NCI-H187 treated with DMSO at 0.1 percent for 48 hours (cell line): ENCODE data around the gene BHLHE23.

Experiments used
- DNase-seq: peaks from one replicate; lab custom pipeline; 2025; lab: John Stamatoyannopoulos, UW

Gene BHLHE23

GRCh38 chr20:62971950-62972844 lies 34.6 kb downstream of the BHLHE23 start:
- DNase-seq, result no peak

GRCh38 chr20:62971211-62971949 lies 35.4 kb downstream of the BHLHE23 start:
- no peak for DNase-seq

DNA sequence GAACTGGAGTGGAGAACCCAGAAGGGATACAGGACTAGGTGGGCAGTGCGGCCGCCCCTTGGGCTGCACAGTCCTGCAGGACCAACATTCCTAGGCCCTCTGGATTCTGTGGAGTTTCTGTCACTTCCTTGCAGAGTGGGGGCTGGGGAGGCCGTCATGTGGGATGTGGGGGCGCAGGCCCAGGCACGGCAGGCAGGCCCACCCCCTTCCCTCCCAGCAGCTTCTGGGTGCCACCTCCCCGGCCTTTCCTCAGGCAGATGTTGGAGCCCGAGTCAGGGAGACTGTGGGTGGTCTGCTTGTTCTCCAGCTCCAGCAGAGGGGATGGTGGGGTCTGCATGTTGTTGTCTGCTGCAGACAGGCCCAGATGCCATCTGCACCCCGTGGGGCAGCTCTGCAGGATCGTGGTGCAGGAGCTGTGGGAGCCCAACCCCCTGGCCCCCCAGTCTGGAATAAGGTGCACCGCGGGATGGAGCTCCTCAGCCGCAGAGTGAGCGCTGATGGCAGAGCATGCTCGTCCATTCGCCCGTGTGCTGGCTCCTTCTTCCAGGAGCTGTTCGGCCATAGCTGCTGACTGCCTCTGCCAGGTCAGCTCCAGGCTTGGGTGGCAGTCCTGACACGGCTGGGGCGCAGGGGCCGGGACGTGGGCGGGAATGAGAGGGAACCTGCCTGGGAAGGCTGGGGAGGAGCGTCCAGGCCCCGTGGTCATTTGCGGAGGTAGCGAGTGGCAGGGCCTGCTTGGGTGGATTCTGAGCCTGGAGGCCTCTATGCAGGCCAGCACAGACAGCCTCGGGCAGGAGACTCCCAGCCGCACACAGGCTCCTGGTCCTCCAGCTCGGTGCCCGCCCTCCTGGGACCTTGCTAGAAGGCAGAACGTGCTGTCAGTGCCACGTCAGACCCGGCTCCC lies 36.2 kb downstream of the BHLHE23 start:
- no peak for DNase-seq

- DNase-seq, result no peak
Observed at GRCh38 chr20:62969939-62970306, 36.8 kb downstream of the BHLHE23 start.

DNA sequence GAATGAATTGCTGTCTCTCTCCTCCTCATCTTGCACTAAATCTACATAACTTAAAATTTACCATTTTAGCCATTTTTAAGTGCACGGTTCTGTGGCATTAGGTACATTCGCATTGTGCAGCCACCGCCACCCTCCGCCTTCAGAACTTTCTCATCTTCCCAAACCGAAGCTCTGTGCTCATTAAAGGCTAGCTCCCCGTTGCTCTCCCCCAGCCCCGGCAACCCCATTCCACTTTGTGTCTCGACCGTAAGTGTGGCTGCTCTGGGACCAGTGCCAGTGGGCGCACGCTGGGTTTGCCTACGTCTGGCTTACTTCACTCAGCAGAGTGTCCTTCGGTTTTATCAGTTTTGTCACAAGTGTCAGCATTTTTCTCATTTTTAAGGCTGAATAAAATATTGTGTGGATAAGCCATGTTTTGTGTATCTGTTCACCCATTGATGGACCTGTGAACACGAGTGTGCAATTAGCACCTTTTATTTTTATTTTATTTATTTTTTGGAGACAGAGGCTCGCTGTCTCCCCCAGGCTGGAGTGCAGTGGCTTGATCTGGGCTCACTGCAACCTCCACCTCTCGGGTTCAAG lies 37.5 kb downstream of the BHLHE23 start:
- DNase-seq, result no peak

DNA sequence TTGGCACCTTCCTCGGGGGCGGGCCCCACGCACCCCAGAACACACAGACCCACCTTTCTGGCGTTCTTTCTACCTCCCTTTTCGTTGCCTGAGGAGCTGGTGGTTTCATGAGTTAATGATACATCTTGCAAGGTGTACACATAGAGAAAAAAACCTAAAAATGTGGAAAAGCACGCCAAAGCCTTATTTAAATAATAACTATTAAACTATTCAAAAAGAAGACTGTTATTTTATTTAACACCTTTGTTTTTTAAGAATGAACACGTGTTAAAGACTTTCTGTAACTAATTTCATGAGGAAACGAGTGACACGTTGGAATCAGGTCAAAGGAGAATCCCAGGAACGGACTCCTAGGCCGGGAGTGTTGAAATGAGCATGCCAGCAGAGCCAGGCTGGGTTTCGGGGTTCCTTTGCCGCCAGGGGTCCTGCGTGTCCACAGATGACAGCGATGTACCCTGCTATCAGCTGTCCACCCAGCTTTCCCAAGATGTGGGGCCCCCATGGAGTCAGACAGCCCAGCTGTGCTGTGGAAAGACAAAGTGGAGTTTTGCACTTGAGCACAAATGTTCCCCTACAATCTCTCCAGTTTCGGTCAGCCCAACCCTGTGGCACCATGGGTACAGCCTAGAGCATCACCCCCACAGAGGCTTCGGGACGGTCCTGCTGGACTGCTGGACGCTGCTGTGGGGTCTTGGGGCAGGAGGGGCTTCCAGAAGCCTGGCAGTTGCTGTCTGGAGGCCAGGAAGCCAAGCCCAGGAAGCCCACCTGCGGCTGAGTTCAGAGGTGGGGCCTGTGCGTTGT lies 38.2 kb downstream of the BHLHE23 start:
- no peak for DNase-seq

DNA sequence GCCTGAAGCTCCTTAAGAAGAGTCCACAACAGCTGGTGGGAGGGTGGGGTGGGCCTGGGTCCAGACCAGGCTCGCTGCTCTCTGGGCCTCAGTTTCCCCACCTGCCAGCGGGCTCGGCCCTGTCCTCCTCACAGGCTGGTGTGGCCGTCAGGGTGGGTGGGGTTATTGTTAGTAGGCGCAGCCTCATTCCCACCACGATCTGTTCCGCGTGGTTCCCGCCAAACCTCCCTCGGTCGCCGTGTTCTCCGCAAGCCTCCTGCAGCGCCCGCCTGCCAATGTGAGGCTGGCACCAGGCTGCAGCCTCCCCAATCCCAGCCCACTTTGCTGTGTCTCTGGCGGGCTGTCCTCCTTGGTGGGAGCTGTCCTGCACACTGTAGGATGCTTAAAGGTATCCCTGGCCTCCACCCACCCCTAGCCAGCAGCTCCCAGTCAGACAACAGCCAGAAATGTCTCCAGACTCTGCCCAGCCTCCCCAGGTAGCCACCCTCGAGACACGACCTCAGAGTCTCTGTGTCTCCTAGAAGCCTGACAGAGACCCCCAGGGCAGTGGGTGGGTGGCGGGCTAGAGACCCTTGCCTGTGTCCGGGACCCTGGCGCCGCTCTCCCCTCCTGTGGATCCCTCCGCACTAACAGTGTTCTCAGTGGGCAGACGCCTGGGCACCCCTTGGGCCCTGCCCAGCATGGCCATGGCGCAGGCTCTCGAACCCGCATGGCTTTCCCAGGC lies 39.0 kb downstream of the BHLHE23 start:
- DNase-seq, result no peak

DNA sequence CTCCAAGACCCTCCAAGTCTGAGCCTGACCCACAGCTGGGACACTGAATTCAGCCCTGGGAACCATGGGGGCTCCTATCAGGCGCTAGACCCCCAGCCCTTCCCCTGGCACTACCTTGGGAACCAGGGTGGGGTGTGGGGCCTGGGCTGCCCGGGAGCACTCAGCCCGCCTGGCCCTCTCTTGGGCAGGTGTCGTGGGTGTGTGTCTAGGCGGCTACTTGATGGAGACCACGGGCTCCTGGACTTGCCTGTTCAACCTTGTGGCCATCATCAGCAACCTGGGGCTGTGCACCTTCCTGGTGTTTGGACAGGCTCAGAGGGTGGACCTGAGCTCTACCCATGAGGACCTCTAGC lies 39.6 kb downstream of the BHLHE23 start:
- no peak for DNase-seq

DNA sequence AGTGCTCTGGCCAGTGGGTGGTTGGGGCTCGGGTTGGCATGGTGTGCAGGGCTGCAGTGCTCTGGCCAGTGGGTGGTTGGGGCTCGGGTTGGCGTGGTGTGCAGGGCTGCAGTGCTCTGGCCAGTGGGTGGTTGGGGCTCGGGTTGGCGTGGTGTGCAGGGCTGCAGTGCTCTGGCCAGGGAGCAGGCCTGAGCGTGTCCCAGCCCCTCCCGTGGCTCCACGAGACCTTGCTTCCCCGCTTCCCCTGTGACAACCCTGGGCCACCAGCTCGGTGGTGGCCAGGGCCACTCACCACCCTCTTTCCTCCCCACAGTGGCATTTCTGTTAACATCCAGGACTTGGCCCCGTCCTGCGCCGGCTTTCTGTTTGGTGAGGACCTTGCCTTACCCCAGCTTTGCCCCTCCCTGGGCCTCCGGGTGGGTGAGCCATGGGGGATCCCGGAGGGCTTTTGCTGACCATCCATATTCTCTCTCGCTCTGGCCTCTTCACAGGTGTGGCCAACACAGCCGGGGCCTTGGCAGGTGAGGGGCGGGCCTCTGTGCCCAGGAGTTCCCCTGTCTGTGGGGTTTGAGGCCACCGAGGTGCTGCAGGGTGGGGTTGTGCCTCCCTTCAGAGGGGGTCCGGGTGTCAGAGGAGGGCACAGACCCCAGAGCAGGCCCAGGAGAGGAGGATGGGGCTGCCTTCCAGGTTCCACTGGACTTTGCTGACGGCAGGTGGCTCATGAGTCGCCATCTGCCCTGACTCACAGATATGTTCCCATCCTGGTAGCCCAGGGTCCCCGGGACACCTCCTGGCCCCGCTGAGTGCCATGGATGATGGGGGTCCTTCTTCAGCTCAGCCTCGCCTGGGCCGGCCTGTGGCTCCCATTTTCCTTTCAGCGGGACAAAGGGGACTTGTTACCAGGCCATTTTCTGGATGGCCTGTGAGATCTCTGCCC lies 40.3 kb downstream of the BHLHE23 start:
- no peak for DNase-seq

GRCh38 chr20:62965363-62965771 lies 41.4 kb downstream of the BHLHE23 start:
- no peak for DNase-seq

- no peak for DNase-seq
Observed at GRCh38 chr20:62964700-62965099, 42.1 kb downstream of the BHLHE23 start.

GRCh38 chr20:62963614-62964397 lies 43.0 kb downstream of the BHLHE23 start:
- DNase-seq, result no peak

DNA sequence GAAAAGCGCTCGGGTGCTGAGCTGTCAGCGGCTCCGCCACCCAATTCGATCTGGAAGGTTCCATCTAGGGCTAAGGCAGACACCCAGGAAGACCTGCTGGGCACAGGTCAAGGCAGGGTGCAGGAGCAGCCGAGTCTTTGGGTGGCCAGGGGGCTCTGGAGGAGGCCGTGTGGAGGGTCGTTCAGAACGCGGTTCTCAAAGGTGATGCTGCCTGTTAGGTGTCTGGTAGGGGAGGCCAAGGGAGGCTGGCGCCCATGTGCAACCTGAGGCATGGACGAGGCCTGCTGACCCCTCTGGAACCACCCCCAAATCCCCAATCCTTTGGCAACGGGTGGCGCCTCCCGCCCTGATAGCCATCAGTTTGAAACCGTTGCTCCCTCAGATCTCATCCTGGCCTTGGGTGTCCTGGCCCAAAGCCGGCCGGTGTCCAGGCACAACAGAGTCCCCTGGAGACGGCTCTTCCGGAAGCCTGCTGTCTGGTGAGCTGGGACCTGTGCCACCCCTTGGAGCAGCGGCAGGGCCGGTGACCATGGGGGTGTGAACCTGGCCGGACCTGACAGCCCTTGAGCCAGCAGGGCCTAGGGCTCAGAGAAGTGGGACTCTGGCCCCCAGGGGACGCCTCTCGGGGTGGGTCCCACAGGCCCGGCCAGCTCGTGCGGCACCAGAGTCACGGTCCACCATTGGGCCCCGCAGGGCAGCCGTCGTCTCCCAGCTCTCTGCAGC lies 43.7 kb downstream of the BHLHE23 start:
- no peak for DNase-seq

DNA sequence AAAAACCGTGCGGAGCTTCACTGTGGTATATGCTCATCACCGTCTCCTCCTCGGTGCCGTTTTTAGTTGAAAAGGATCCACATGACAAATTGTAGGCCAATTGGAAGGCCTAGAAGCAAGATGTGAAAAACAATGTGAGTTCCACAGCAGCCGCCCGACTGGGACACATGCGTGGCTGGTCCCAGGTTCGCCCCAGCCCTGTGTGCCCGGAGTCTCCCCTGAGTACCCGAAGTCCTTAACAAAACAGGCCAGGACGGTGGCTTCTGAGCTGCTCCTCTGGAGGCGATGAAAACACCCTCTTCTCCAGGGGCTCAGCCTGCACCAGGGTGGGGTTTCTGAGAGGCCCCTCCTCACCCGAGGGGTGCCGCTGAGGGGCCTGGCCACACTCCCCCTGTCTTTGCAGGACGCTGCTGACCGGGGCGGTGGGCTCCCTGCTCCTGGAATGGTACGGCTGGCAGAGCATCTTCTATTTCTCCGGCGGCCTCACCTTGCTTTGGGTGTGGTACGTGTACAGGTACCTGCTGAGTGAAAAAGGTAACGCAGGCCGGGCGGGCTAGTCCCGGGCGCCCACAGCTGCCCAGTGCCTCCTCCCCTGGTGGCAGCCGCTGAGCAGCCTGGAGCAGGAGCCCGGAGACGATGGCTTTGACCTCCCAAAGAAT lies 44.4 kb downstream of the BHLHE23 start:
- no peak for DNase-seq

- no peak for DNase-seq
Observed at GRCh38 chr20:62961799-62962198, 45.0 kb downstream of the BHLHE23 start.

DNA sequence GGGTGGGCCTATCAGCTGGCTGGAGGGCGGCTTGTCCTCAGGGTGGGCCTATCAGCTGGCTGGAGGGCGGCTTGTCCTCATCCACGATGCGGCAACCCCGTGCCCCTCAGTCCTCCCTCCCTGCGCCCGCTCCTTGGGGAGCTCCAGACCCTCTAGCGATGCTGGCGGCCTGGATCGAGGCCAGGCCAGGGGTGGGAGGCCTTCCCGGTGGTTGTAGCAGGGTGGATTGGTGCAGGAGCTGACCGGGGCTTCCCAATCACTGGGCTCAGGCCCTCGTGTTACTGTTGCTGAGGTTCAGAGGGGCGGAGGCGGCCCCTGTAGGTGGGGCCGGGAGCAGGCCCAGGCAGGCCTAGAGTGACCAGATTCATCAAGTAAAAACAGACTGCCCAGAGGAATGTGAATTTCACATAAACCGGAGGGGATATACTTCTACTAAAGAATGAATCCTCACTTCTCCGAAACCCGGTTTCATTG lies 45.4 kb downstream of the BHLHE23 start:
- no peak for DNase-seq
